Activated CD4-positive, alpha-beta T cell treated with anti-CD3 and anti-CD28 coated beads, Interleukin-2, amount 50 U/mL, for 1 hour (primary cell): ENCODE measurements around the gene NMBR.
"Not testable (repeated sequence)": the region's sequence is repeated elsewhere in the genome, so short reads cannot be mapped to it uniquely, and the experiment has no call there.

Experiments used
- DNase-seq: peaks from one replicate; pipeline ENCODE4 v3.0.0-alpha.2; 2020

NMBR gene

DNA sequence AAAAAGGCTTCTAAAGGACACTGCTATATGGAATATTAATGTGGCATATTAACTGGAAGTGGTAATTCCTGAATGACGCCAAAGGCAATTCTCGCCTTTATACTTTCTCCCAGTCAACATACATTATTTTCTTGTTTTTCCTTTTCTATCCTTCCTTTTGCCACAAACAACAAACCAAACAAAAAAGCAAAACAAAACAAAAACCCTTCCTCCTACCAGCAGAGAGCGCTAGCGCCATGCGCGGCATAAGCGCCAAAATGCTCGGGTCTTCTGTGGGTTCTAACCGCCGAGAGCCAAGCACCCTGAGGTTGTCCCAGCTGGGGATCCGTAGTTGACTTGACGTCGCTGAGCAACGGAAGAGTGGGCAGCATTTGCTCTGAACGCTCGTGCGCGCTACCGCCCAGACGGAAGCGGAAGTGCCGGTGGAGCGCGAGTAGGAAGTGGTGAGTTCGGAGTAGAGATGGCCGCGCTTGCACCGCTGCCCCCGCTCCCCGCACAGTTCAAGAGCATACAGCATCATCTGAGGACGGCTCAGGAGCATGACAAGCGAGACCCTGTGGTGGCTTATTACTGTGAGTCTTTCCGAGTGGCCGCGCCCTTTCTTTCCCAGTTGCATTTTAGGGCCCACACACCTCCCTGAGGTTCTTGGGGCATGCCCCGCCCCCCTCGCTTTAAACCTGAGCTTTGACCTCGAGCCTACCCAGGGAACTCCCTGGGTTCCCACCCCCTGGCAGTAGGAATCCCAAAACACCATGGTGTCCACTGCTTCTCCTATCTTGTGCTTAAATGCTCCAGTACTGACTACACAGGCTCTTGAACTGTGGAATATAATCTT lies at the start of gene NMBR, which contains the start of gene VTA1:
Gene NMBR, minus strand, starts transcription at position 295 of the 835 bp plus-strand sequence. CDS start 58,464 bp downstream, outside the sequence.
Gene VTA1, plus strand, starts transcription at position 436 of the 835 bp plus-strand sequence. Its CDS starts 25 bp downstream, at position 461.
- peak; percentile 92 for DNase-seq

DNA sequence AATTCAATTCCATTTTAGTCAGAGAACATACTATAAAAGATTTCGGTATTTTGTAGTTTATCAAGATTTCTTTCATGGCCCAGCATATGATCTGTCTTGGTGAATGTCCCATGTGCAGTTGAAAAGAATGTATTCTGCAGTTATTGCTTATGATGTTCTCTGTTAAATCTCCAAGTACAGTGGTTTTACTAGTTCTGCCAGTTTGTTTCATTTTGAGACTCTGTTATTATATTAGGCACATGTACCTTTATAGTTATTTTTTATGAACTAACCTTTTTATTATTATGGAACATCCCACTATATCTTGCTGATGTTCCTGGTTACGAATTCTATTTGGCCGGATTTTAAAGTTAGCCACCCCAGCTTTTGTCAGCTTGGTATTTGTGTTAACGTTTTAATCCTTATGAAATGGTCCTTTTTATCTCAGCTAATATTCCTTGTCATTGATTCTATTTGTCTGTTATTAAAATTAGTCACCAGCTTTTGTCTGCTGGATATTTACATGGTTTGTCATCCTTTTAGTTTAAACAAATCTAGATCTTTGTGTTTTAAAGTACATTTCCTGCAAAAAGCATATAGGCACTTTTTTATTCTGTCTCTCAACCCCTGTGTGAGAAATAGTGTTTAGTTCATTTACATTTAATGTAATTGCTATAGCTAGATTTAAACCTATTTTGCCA lies 49.1 kb upstream of the NMBR start:
- DNase-seq, result no peak

DNA sequence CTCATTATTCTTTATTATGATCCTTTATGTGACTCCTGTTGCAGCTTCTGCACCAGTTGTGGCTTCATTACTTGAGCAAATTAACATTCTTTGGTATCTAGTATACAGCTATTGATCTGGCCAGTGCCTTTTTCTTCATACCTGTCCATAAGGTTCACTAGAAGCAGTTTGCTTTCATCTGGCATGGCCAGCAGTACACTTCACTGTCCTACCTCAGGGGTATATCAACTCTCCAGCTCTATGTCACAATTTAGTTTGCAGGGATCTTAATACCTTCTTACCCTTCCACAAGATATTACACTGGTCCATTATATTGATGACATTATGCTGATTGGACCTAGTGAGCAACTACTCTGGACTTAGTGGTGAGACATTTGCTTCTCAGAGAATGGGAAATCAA lies 46.7 kb upstream of the NMBR start:
- no peak for DNase-seq

DNA sequence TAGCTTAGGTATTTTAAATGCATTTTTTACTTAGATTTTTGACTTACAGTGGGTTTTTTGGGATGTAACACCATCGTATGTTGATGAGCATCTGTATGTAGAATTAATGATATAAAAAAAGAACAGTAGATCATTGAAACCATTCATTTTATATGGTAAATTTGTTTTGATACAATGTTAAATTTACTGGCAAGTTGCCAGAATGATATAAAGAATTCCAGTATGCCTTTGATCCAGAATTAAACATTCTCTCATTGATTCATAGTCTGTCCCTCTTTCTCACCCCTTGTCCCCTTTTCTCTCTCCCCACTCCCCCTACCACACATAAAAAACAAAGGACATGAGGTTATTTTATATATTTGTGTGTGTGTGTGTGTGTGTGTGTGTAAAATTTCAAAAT lies 45.4 kb upstream of the NMBR start:
- no peak for DNase-seq

DNA sequence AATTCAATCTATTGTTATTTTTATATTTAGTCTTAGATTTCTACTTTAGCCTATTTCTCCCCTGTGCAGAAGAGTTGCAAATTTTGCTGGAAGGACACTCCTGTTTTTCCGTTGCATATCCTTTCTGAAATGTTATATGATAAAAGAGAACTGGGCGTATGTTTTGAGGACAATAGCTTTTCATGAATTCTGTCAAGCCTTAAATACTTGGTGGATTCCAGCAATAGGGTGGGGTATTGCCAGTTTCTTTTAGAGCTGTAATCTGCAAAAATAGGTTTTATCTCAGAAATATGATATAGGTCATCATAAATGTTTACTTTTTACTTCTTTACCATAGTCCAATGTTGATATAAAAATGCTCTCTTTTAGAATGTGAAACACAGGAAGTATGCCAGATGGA lies 42.1 kb upstream of the NMBR start:
- DNase-seq, result no peak

DNA sequence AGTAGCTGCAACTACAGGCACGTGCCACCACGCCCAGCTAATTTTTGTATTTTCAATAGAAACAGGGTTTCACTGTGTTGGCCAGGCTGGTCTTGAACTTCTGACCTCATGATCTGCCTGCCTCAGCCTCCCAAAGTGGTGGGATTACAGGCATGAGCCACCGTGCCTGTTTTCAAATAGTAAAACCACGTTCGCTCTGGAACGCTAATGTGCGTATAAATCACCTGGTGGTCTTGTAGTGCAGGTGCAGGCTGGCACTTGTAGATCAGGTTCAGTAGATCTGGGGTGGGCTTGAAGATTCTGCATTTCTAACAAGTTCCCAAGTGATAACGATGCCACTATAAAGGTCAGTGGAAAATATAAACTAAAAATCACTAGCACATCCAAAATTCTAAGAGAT lies 41.4 kb upstream of the NMBR start:
- not testable (repeated sequence) for DNase-seq

DNA sequence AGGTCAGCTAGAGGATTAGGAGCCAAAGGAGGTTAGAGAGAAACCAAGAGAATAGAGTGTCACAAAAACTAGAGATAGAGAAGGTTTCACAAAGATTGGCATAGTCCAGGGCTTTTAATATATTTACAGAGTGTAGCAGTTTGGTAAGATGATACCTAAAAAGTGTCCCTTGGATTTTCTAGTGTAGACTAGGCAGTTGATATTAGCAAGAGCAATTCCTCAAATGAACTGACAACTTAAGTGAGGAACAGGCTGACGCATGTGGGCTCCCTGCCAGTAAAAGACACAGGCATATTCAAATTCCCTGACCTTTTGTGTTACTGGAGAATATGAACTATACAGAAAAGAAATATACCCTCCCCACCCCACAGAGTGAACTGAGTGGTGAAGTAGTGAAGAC lies 40.3 kb upstream of the NMBR start:
- no peak for DNase-seq

DNA sequence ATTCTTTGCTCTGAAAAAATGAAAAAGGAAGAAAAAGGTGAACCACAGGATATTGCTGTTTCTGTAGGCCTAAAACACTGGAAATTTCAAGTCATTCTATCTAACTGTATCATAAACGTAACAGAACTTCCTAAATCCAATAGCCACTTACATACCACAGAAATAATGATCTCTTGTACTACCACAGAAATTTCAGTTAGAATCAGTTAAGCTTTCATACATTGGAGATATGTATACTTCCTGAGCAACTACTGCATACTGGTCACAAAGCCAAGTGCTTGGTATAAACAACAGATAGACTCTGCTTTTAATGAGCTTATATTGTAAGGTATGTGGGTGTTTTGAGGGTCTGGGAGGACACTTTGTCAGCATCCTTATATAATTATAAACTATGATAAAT lies 38.7 kb upstream of the NMBR start:
- no peak for DNase-seq

DNA sequence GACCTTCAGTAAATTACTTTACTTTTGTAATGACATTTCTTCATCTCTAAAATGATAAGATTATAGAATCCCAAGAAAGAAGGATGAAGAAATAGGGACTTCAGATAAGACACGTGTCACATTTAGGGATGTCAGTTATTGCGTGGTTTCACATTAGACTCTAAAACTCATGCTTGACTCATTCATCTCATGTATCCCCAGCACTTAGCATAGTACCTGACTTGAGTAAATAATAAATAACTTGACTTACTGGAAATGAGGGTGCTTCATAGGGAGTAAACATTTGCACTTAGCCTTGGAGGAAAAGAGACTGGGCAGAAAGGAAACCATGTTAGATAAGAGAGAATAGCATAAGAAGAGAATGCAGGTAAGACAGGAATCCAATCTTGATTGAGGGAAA lies 37.4 kb upstream of the NMBR start:
- DNase-seq, result no peak

DNA sequence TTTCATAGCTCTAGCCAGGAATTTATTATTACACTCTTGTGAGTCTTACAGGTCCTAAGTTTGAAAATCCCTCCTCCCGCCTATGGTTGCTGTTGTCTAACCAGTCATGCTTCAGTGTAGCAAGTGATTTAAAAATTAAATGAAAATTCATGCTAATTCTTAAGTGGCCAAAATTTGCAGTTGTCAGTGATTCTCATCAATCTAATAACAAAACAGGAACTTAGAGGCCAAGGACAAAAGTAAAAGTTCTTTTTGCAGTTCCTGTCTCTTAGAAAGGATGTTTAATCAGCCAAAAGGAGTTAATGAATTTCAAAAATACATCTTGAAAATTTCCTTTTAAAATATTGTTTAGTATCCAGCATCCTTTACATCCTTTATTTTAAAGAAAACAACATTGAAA lies 36.4 kb upstream of the NMBR start:
- no peak for DNase-seq

DNA sequence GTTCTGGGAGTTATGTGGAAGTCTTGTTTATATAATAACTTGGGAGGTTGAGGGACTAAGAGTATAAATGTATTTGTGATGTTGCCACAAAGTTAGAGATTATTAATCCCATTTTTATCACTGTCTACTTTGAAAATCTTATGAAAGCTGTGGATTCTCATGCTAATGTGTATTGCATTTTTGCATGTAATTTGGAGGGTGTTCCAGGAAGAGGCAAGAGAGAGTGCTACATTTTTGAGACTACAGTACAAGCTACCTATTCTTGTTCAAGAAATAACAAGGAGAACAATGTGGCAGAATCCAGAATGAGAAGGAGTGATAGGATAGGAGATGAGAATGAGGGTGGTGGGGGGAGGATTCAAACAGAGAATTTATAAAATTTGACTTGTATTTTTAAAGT lies 35.1 kb upstream of the NMBR start:
- no peak for DNase-seq

DNA sequence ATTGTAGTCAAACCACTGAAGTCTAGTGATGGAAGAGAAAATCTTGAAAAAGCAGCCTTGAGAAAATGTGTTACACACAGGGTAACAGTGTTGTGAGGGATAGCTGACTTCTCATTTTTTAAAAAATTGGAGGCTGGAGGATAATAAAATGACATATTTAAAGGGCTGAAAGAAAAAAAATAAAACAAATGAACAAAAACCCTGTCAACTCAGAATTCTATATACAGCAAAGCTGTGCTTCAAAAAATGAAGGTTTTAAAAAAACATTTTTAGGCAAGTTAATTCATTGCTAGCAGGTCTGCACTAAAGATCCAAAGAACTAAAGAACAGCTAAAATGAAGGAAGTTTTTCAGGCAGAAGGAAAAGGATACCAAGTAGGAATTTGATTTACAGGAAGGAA lies 31.2 kb upstream of the NMBR start:
- DNase-seq, result no peak

DNA sequence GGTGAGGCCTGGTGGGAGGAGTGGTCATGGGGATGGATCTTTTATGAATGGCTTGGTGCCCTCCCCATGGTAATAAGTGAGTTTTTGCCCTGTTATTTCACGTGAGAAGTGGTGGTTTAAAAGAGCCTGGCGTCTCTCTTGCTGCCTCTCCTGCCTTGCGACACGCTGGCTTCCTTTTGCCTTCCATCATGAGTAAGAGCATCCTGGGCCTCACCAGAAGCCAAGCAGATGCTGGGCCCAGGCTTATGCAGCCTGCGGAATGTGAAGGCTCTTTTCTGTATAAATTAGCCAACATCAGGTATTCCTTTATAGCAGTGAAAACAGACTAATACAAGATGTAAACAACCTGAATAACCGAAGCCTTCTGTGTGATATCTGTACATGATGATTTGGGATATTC lies 27.8 kb upstream of the NMBR start:
- no peak for DNase-seq

DNA sequence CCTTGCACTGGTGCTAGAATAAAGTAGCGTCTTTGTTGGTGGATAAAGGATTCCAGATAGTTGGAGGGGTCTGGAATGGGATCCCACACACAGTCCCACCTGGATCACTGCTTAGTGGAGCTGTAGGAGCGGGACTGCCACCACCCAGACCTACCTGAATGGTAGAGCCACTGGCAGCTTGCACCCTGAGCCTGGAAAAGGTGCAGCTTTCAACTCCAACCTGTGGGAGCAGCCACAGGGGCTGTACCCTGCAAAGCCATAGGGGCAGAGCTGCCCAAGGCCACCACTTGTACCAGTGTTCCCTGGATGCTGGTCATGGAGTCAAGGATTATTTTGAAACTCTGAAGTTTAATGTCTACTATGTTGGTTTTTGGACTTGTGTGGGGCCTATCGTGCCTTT lies 27.1 kb upstream of the NMBR start:
- DNase-seq, result no peak

DNA sequence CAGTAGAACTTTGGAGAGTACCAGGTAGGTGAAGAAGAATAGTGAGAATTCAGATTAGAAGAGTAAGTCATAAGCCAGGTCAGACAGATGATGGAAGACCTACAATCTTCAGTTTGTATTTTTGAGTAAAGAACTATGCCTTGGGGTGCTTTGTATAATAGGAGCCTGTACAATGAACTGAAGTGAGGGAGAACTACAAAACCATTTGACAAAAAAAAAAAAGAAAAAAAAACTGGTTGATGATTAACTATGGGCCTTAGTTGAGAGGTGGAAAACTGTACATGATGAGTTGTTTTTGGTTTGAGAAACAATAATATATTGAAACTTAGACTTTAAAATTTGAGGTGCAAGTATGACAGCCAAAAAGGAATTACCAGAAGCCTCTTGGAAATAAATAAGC lies 25.8 kb upstream of the NMBR start:
- DNase-seq, result no peak

DNA sequence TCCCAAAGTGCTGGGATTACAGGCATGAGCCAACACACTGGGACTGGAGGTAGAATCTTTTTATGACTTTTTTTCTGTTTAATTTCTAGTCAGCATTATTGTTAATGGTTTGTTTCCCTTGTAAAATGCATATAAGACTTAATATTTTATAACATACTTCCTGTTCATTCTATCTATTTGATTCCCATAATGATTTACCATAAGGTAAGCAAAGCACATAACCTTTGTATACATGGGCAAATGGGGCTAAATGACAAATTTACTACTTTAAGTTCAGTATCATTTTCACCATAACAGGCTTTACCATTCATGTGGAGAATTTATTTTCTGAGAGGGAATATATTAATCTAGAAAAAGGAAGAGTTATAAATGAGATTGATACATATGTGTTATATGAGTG lies 24.4 kb upstream of the NMBR start:
- no peak for DNase-seq

DNA sequence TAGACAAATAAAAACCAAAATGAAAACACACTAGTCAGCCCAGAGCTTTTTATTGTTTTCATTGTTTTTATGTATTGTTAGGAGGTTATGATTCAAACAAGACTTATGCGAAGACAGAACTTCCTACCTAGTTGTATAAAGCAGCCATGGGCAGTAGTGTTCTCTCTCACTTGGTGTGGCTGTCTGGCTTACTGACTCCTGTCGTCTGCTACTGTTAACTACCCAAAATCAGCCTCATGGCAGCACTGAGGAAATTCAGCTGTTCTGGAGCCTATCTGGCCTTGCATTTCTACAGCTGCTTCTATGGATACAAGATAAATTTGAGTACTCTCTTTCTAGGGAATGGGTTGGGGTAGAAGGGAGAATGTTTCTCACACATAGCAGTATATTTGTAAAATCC lies 20.6 kb upstream of the NMBR start:
- DNase-seq, result no peak

DNA sequence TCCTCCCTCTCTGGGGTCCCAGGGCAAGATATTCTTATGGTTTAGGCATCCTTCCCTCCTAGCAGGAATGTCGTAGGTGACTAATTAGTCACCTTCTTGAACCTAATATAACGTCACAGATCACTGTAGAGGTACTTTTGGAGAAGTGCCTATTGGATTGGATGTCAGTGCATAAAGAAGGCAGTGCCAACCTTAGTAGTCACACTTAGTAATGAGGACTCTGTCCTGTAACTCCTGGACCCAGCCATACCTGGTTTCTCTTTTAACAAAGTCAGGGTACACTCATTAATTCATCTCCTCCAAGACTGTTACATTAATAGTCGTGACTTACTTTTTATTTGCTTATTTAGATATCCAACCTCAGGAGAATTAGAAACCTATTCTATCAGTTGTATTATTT lies 20.1 kb upstream of the NMBR start:
- no peak for DNase-seq

DNA sequence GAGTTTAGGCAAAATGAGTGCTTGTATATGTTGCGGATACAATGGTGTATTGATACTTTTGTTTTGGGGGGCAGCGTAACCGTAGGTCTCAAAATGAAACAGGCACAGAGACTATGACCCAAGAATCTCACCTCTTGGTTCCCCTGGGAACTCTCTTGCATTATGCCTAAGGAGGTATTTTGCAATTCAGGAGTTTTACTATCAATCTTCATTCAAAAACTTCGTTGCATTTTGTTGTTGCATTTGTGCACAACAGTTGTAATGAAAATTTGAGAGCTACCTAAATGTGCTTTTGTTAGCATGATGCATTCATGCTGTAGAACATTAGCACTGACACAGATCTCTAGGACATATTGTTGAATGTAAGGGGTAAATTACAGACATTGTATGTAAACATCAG lies 18.3 kb upstream of the NMBR start:
- DNase-seq, result no peak

DNA sequence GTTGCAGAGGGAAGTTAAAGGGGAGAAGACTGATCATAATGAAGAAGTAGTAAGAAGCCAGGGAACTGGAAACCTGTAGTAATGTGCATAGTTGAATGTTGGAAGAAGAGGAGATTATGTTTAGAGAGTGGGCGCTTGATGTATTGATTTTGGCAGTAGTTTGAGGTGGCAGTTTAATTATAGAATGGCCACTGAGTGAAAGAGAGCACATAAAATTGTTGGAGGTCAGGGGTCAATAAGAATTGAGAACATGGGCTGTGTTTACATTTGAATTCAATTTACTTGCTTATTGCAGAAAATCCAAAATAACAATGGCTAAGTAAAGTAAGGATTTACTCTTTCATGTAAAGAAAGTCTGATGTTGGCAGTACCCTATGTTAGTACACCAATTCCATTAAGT lies 15.9 kb upstream of the NMBR start:
- no peak for DNase-seq

DNA sequence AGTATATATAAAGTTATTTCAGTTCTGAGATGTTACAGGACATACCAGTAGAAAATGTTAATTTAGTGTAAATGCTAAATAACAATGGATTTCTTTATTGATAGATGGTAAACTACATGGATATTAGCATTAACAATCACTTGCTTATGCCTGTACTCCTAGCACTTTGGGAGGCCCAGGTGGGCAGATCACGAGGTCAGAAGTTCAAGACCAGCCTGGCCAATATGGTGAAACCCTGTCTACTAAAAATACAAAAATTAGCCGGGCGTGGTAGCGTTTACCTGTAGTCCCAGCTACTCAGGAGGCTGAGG lies 9.8 kb upstream of the NMBR start:
- not testable (repeated sequence) for DNase-seq

DNA sequence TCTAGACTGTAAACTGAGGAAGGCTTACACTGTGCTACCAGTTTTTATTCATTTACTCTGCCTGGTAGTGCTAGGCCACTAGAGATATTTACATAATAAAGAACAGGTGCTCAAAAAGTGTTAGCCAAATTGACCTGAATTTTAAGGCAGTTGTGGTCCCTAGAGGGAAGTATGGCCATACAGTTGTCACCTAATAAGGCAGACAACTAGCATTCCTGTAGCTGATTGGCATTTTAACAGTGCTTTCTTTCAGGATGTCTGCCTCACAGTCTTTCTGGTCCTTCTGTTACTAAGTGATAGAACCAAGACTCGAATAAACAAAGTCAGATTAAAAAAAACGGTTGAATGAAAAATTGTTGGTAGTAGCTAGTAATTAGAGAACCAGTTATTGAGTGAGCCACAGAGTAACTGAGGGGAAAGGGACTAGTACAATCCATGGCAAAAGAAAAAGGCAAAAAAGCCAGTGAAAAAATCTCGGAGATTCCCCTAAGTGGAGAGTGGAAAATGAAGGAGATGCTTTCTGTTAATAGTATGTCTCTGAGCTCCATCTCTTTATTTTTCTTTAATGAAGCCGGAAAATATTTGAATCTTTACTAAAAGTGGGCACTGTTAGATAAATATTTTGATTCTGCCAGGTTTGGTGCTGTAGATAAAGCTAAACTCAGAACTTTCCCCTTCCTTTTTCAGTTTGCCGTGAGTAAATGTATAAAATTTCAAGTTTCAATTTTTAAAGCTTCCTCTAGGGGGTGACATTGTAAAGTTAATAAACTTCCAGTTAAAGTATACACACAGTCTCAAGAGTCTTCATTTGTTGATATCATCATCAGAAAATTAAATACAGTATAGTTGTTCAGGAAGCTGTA lies 9.2 kb upstream of the NMBR start:
- no peak for DNase-seq

DNA sequence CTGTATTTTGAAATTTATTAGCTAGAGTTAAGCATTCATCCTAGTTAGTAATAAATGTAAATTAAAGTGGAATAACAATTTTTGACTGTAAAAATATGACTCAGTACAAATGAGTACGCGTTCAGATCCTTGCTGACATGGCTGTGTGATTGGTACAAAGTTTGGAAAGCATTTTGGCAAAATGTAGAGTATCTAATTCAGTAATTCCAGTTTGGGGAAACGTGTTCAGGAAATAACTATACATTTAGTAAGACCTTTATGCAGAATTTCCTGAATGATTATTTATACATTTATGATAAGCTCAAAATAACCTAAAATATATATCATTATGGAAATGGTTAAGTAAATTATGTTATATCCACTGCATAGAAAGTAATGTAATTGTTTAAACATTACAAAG lies 8.2 kb upstream of the NMBR start:
- DNase-seq, result no peak

DNA sequence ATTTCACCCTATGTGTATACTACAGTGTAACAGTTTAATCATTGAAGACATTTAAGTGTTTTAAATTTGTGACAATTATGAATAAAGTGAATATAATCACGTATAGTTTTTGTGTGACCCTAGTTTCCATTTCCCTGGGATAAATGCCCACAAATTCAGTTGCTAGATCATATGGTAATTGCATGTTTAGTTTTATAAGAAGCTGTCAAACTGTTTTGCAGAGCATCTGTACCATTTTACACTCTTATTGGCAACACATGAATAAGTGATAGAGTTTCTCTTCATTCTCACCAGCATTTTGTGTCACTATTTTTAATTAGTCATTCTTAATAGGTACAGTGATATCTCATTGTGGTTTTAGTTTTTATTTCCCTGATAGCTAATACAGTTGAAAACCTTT lies 7.4 kb upstream of the NMBR start:
- no peak for DNase-seq
